Endothelial cell of umbilical vein (primary cell): ENCODE data around the gene ARHGEF28.

Experiments
- EZH2 ChIP-seq: IDR thresholded peaks from 2 replicates; pipeline ENCODE4 v1.6.1; 2012; ENCODE audit warnings: borderline replicate concordance, low read depth, mild to moderate bottlenecking, moderate library complexity, low read length, inconsistent platforms; ENCODE audit not compliant: severe bottlenecking
- FOS ChIP-seq: IDR thresholded peaks from 2 replicates; pipeline ENCODE4 v1.6.1; 2011; ENCODE audit warnings: mild to moderate bottlenecking, low read length, moderate library complexity, borderline replicate concordance; ENCODE audit not compliant: insufficient read depth
- GATA2 ChIP-seq: IDR thresholded peaks from 2 replicates; pipeline ENCODE4 v1.7.0; 2011; ENCODE audit warnings: low read depth, mild to moderate bottlenecking, moderate library complexity, mixed read lengths, low read length; ENCODE audit not compliant: insufficient read length, insufficient read depth
- JUN ChIP-seq: IDR thresholded peaks from 2 replicates; pipeline ENCODE4 v1.6.1; 2011; ENCODE audit warnings: borderline replicate concordance, low read depth; ENCODE audit not compliant: insufficient read length, insufficient read depth
- MYC ChIP-seq: IDR thresholded peaks from one replicate; pipeline ENCODE4 v1.6.1; 2011; ENCODE audit warnings: mild to moderate bottlenecking, low read depth, low read length
- POLR2A ChIP-seq: IDR thresholded peaks from 2 replicates; pipeline ENCODE4 v1.6.1; 2012; ENCODE audit warnings: low read depth, mild to moderate bottlenecking, control low read depth, low read length
- POLR2AphosphoS5 ChIP-seq: IDR thresholded peaks from 2 replicates; pipeline ENCODE4 v1.6.1; 2012; ENCODE audit warnings: low read depth, mild to moderate bottlenecking, control low read depth, low read length, moderate library complexity; ENCODE audit not compliant: insufficient read depth
- TF ChIP-seq, protein P1 (sequence below), 2 donors: IDR thresholded peaks; 1 replicate in 1 of 2; 2 replicates in 1 of 2; pipeline ENCODE4 v1.5.1; 2011; ENCODE audit warnings: low read length in 2 of 2, mild to moderate bottlenecking in 2 of 2, moderate library complexity in 2 of 2, control low read depth in 1 of 2, inconsistent platforms in 1 of 2, low read depth in 1 of 2; ENCODE audit not compliant: insufficient read depth in 1 of 2; ENCODE audit errors: extremely low read depth in 1 of 2
- TF ChIP-seq, protein P2 (sequence below): IDR thresholded peaks from 2 replicates; pipeline ENCODE4 v1.6.1; 2011; ENCODE audit not compliant: insufficient read depth, insufficient read length

DNA sequence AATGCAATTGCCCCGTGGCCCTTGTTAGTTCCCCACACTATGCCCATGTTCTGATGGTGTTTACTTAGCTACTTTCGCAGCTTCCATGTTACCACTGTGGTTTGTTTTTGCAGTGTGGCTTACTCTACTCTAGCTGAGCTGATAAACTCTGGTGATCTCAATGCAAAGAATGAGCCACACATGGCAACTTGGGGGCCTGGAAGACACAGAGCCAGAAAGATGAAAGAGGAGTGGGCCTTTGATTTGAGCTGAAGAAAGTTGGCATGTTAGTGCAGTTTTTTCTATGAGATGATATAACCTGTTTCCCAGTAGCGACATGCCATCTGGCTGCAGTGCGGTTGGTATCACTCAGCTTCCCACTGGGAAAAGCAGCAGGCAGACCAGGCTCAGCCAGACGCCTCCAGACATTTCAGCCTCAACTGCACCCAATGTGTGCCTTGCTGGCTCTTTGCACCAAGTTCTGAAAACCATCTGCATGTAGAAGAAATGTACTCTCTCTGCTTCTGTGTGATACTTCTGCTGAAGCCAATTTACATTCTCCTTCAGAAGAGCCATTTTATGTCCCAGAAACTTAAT lies 329.4 kb downstream of the ARHGEF28 start:
- TF ChIP-seq, protein P1, sequence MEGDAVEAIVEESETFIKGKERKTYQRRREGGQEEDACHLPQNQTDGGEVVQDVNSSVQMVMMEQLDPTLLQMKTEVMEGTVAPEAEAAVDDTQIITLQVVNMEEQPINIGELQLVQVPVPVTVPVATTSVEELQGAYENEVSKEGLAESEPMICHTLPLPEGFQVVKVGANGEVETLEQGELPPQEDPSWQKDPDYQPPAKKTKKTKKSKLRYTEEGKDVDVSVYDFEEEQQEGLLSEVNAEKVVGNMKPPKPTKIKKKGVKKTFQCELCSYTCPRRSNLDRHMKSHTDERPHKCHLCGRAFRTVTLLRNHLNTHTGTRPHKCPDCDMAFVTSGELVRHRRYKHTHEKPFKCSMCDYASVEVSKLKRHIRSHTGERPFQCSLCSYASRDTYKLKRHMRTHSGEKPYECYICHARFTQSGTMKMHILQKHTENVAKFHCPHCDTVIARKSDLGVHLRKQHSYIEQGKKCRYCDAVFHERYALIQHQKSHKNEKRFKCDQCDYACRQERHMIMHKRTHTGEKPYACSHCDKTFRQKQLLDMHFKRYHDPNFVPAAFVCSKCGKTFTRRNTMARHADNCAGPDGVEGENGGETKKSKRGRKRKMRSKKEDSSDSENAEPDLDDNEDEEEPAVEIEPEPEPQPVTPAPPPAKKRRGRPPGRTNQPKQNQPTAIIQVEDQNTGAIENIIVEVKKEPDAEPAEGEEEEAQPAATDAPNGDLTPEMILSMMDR (IDR thresholded peaks at IDR 0.05; ENCODE audit: extremely low read depth in 1 of 2, insufficient read depth in 1 of 2, low read depth in 1 of 2, low read length in 2 of 2), result no peak
- no peak for TF ChIP-seq GATA2
- TF ChIP-seq POLR2A, result no peak
- no peak for TF ChIP-seq EZH2
- TF ChIP-seq, protein P2, sequence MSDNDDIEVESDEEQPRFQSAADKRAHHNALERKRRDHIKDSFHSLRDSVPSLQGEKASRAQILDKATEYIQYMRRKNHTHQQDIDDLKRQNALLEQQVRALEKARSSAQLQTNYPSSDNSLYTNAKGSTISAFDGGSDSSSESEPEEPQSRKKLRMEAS, result no peak
- TF ChIP-seq POLR2AphosphoS5, result no peak
- no peak for TF ChIP-seq MYC
- no peak for TF ChIP-seq JUN
- TF ChIP-seq FOS, result no peak
